NCI-H748 treated with DMSO at 0.1 percent for 48 hours (cell line): ENCODE measurements around the gene KLHL30.

ENCODE experiments used
- DNase-seq: peaks from one replicate; lab custom pipeline; 2025; lab: John Stamatoyannopoulos, UW

Gene KLHL30

GRCh38 chr2:238149841-238150572, 11.5 kb downstream of the KLHL30 start:
- no peak for DNase-seq

GRCh38 chr2:238150686-238151085, 12.2 kb downstream of the KLHL30 start:
- no peak for DNase-seq

GRCh38 chr2:238151205-238151604, 12.7 kb downstream of the KLHL30 start:
- no peak for DNase-seq

GRCh38 chr2:238151628-238152235, 13.3 kb downstream of the KLHL30 start:
- DNase-seq = no peak

GRCh38 chr2:238152771-238153688, 14.6 kb downstream of the KLHL30 start:
- no peak for DNase-seq

- no peak for DNase-seq
These were observed 16.1 kb downstream of the KLHL30 start for GRCh38 chr2:238154570-238154969.

- DNase-seq = no peak
These were observed 16.7 kb downstream of the KLHL30 start for GRCh38 chr2:238155051-238155760.

- no peak for DNase-seq
These were observed 17.6 kb downstream of the KLHL30 start for GRCh38 chr2:238155761-238156694.

- no peak for DNase-seq
These were observed 19.1 kb downstream of the KLHL30 start for GRCh38 chr2:238157506-238158017.

GRCh38 chr2:238158018-238158508, 19.6 kb downstream of the KLHL30 start:
- DNase-seq = no peak

GRCh38 chr2:238158509-238159070, 20.1 kb downstream of the KLHL30 start, which contains the start of gene ERFE:
Gene ERFE (plus strand): TSS chr2:238158970. CDS start chr2:238159008, 38 bp downstream.
- no peak for DNase-seq

GRCh38 chr2:238159071-238159539, 20.6 kb downstream of the KLHL30 start:
- no peak for DNase-seq

- DNase-seq = no peak
These were observed 21.3 kb downstream of the KLHL30 start for GRCh38 chr2:238159661-238160205.

GRCh38 chr2:238160206-238161129, 22.0 kb downstream of the KLHL30 start:
- no peak for DNase-seq

GRCh38 chr2:238161291-238162051, 23.0 kb downstream of the KLHL30 start:
- no peak for DNase-seq

- no peak for DNase-seq
These were observed 23.9 kb downstream of the KLHL30 start for GRCh38 chr2:238162251-238162845.

- DNase-seq = no peak
These were observed 24.5 kb downstream of the KLHL30 start for GRCh38 chr2:238162846-238163441.
